Loucy (cell line): Measurements from ENCODE around the gene LENG8.
A peak's percentile ranks its signal among the peaks of the same experiment; 100 is the strongest.

Experiments
- H2AFZ ChIP-seq: fragments of 200-600 bp; sonication (generic); 2 replicates; pipeline ENCODE4 v1.6.0; 2016; ENCODE audit warnings: antibody characterized with exemption, mild to moderate bottlenecking, low read length, moderate library complexity
- H3F3A ChIP-seq: fragments of 200-600 bp; 2 replicates; pipeline ENCODE4 v1.6.0; 2016; ENCODE audit warnings: antibody characterized with exemption, low read depth, mild to moderate bottlenecking
- H3K27me3 ChIP-seq: fragments of 200-600 bp; sonication (generic); 2 replicates; pipeline ENCODE4 v1.6.1; 2014; ENCODE audit warnings: low read length, mild to moderate bottlenecking; ENCODE audit not compliant: insufficient read depth, poor library complexity, severe bottlenecking
- H3K36me3 ChIP-seq: fragments of 200-600 bp; sonication (generic); 2 replicates; pipeline ENCODE4 v1.6.1; 2016; ENCODE audit warnings: low read length; ENCODE audit not compliant: insufficient read depth
- H3K4me1 ChIP-seq: fragments of 200-600 bp; sonication (generic); 2 replicates; pipeline ENCODE4 v1.5.1; 2014; ENCODE audit warnings: low read length, mild to moderate bottlenecking; ENCODE audit not compliant: insufficient read depth, poor library complexity, severe bottlenecking
- H3K4me2 ChIP-seq: fragments of 200-600 bp; sonication (generic); 2 replicates; pipeline ENCODE4 v1.6.0; 2014; ENCODE audit warnings: antibody characterized with exemption, low read length, low read depth, mild to moderate bottlenecking; ENCODE audit not compliant: poor library complexity, severe bottlenecking
- H3K4me3 ChIP-seq: fragments of 200-600 bp; sonication (generic); 2 replicates; pipeline ENCODE4 v1.5.1; 2014; ENCODE audit warnings: low read length, mild to moderate bottlenecking, mixed read lengths; ENCODE audit not compliant: poor library complexity, severe bottlenecking
- H3K79me2 ChIP-seq: fragments of 200-600 bp; sonication (generic); 2 replicates; pipeline ENCODE4 v1.6.1; 2014; ENCODE audit warnings: low read length; ENCODE audit not compliant: insufficient read depth
- H3K9ac ChIP-seq: fragments of 200-600 bp; sonication (generic); 2 replicates; pipeline ENCODE4 v1.6.0; 2014; ENCODE audit warnings: mild to moderate bottlenecking, low read depth, low read length, moderate library complexity; ENCODE audit not compliant: poor library complexity, severe bottlenecking
- H3K9me2 ChIP-seq: fragments of 200-600 bp; sonication (generic); replicated peaks from 2 replicates; pipeline ENCODE4 v1.6.1; 2016; ENCODE audit warnings: low read depth, low read length, mixed read lengths
- H3K9me3 ChIP-seq: fragments of 200-600 bp; sonication (generic); 2 replicates; pipeline ENCODE4 v1.6.1; 2014; ENCODE audit warnings: mild to moderate bottlenecking, antibody characterized with exemption, low read length, low read depth; ENCODE audit not compliant: insufficient read depth
- H4K20me1 ChIP-seq: fragments of 200-600 bp; sonication (generic); 2 replicates; pipeline ENCODE4 v1.6.0; 2014; ENCODE audit warnings: antibody characterized with exemption, low read length, mild to moderate bottlenecking; ENCODE audit not compliant: insufficient read depth, poor library complexity, severe bottlenecking
- CTCF ChIP-seq: fragments of 200-600 bp; sonication (generic); conservative IDR thresholded peaks from 2 replicates; pipeline ENCODE4 v1.5.1; 2014; ENCODE audit warnings: mild to moderate bottlenecking, antibody characterized with exemption, low read length
- EZH2phosphoT487 ChIP-seq: fragments of 200-600 bp; IDR thresholded peaks from 2 replicates; pipeline ENCODE4 v1.6.1; 2018; ENCODE audit warnings: antibody characterized with exemption, mild to moderate bottlenecking, moderate library complexity, borderline replicate concordance

Gene LENG8

GRCh38 chr19:54415208-54415900 is 33.6 kb upstream of the LENG8 start, which contains the start of gene TTYH1:
TSS of gene TTYH1 (plus strand) at chr19:54415464. CDS start at chr19:54415553, 89 bp downstream.
- Histone ChIP-seq H3K9me3 (no peaks in the 10 kb centered on the region), H4K20me1 (no peaks in the 10 kb centered on the region), H3K79me2 (no peaks in the 10 kb centered on the region), H3K4me3 (peak within 1 kb of the TSS; percentile 67), H3K9me2 (no peaks in the 10 kb centered on the region), H3K4me2 (peak within 1 kb of the TSS; percentile 71), H3K36me3 (no peaks in the 10 kb centered on the region), H3K27me3 (no peaks in the 10 kb centered on the region), H3K9ac (peak within 1 kb of the TSS; percentile 54), H3F3A (no peaks in the 10 kb centered on the region), H2AFZ (peak within 1 kb of the TSS; percentile 49; the same call in 1 of the 2 replicates), H3K4me1 (peaks cover 15% of the 10 kb centered on the region)
- TF ChIP-seq CTCF: peak; percentile 32
- TF ChIP-seq EZH2phosphoT487: no peak

GRCh38 chr19:54415901-54416673 is 32.9 kb upstream of the LENG8 start:
- Histone ChIP-seq H4K20me1 (no peaks in the 10 kb centered on the region), H3K9me2 (no peaks in the 10 kb centered on the region), H3K9ac (peak overlapping the region; percentile 54), H3K79me2 (no peaks in the 10 kb centered on the region), H3K4me2 (peak overlapping the region; percentile 71), H3K36me3 (no peaks in the 10 kb centered on the region), H3K9me3 (no peaks in the 10 kb centered on the region), H3K27me3 (no peaks in the 10 kb centered on the region), H2AFZ (no peak overlapping the region), H3K4me1 (peaks cover 15% of the 10 kb centered on the region), H3K4me3 (peak overlapping the region; percentile 67), H3F3A (no peaks in the 10 kb centered on the region)
- TF ChIP-seq EZH2phosphoT487 (no peak), CTCF (no peak)

DNA sequence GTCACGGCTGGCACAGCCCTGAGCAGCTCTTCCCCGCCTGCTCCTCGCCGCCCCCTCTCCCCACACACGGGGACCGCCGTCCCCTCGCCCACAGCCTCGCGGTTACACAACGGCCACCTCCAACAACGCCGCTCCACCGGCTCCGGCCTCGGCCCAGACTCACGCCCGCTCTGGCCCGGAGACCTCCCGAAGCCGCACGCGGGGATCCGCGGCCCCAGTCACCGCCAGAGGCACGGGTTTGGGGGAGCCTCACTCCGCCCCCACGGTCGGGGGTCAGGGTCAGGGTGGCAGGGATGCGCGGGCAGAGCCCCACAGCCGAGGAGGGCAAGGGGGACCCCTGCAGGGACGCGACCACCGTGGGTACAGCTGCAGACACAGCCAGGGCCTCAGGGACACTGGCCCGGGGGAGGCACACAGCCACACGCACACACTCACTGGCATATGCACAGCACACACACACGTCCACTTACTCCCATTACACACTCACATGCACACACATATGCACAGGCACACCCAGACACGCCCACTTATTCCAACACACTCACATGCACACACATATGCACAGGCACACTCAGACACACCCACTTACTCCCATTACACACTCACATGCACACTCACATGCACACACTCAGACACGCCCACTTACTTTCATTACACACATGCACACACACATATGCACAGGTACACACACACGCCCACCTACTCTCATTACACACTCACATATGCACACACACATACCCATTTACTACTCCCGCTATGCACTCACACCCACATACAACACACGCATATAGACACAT is 32.1 kb upstream of the LENG8 start:
- no peaks in the 10 kb centered on the region for H3K9me2 ChIP-seq
- no peaks in the 10 kb centered on the region for H4K20me1 ChIP-seq
- no peaks in the 10 kb centered on the region for H3F3A ChIP-seq
- no peak overlapping the region for H3K4me3 ChIP-seq
- no peaks in the 10 kb centered on the region for H3K36me3 ChIP-seq
- no peaks in the 10 kb centered on the region for H3K27me3 ChIP-seq
- peaks cover 15% of the 10 kb centered on the region for H3K4me1 ChIP-seq
- no peak overlapping the region for H3K9ac ChIP-seq
- no peak for TF ChIP-seq EZH2phosphoT487
- no peak for TF ChIP-seq CTCF
- H2AFZ ChIP-seq: no peak overlapping the region
- H3K79me2 ChIP-seq: no peaks in the 10 kb centered on the region
- H3K4me2 ChIP-seq: peak overlapping the region; percentile 47
- H3K9me3 ChIP-seq: no peaks in the 10 kb centered on the region
